ENCODE measurements around the gene HDAC4. TPM values are rescaled to one million over a fixed set of nuclear protein-coding genes. Genes with fewer than 3 reads are reported as not detected.

Gene HDAC4
- total and polyA plus RNA-seq, 9 of the 15 experiments (the other 6 are each of a cell fraction or from before 2014, with no cell fraction given): 0.11 to 20.2 (median 4.0) TPM

GRCh38 chr2:239308661-239309397, 92.0 kb downstream of the HDAC4 start (continued):
- TF ChIP-seq ZNF408 (CRISPR knock-in tag; IDR thresholded peaks at IDR 0.05; ENCODE audit: low read depth): no peak
- TF ChIP-seq XRCC3 (IDR thresholded peaks at IDR 0.05): no peak
- no peak for TF ChIP-seq TARDBP (IDR thresholded peaks at IDR 0.05)

DNA sequence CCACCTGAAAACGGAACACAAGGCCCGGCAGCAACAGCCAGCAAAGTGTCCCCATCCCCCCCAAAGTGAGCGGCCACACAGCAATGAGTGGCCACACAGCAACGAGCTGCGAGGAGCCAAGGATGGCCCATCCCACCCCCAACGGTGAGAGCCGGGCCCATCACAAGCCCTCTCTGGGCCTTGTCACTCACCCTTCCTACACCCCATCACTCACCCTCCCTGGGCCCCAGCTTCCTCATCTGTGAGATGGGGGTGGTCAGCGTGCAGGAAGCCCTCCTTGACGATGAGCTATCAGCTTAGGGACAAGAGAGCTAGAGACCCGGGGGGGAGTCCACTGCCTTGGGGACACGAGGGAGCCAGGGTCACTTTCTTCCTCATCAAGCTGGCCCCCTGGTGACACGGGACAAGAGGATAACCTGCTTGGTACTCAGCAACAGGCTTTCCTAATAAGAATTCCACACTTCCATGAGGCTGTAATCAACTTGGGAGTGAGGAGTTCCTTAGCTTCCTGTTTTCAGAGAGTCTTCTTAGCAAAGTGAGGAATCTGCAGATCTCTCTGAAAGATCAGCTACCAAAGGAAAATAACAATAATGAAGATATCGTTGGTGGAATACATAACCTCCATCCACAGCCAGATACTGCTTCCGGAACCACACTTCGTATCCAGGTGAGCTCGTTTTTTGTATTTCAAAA, 92.8 kb downstream of the HDAC4 start:
- Histone ChIP-seq H3K9me1 (ENCODE audit: control insufficient read depth, insufficient read depth, low read length) (no peaks in the 10 kb centered on the region), H3K4me3 (no peak overlapping the region), H3K27ac (ENCODE audit: extremely low read depth, low read depth, low read length) (no peak overlapping the region), H3K27me3 (ENCODE audit: control insufficient read depth in 2 of 2, insufficient read depth in 2 of 2, low read length in 2 of 2) (no peaks in the 10 kb centered on the region), H4K20me1 (replicated peaks; ENCODE audit: control insufficient read depth, insufficient read depth, low read length) (no peaks in the 10 kb centered on the region; the same call in 1 of the 2 replicates), H3K4me2 (ENCODE audit: insufficient read depth, low read length) (no peak overlapping the region), H3K9ac (ENCODE audit: insufficient read depth in 1 of 2, low read depth in 2 of 2, low read length in 2 of 2) (no peak overlapping the region; a peak in 1 of 4 replicates), H3K4me1 (replicated peaks in 1 of 2; ENCODE audit: control insufficient read depth in 2 of 2, insufficient read depth in 2 of 2, low read length in 2 of 2) (peaks cover 2 to 64% of the 10 kb centered on the region in 2 experiments; a peak in 4 of 5 replicates), H2AFZ (ENCODE audit: low read depth, low read length) (no peak overlapping the region), H3K36me3 (ENCODE audit: control insufficient read depth, insufficient read depth, low read length) (no peaks in the 10 kb centered on the region), H3K79me2 (ENCODE audit: control insufficient read depth, insufficient read depth, low read length) (peaks cover 25% of the 10 kb centered on the region; the same call in 2 of the 3 replicates), H3K9me3 (replicated peaks; ENCODE audit: control insufficient read depth, insufficient read depth, low read depth, low read length) (no peaks in the 10 kb centered on the region)
- ChIA-PET POLR2A (interaction anchor here (0.8 kb wide), 1 partner anchor 9 kb away, joined by 4 read pairs; no protein-coding TSS in a partner anchor), CTCF (ENCODE audit: low intra/inter-chr PET ratio) (no interaction called here)
- FAIRE-seq (no peak), ATAC-seq (no peak), DNase-seq (ENCODE audit: extremely low read depth in 1 of 4, low spot score in 3 of 4) (no peak)
- in situ Hi-C loops (cut with MboI): no loop called here
- no TSS peak for BruUV-seq (replicated peaks)
- 88% methylated on average over 4 of the region's 16 CpGs for WGBS (ENCODE audit: insufficient coverage, low coverage, missing lambda C conversion rate)
- TF ChIP-seq RAD51 (IDR thresholded peaks at IDR 0.05; ENCODE audit: borderline replicate concordance, low read depth) (no peak), CHD4 (IDR thresholded peaks at IDR 0.05; ENCODE audit: insufficient read depth, insufficient replicate concordance, low read depth, low read length, poor library complexity, severe bottlenecking) (no peak), SRSF7 (optimal IDR thresholded peaks at IDR 0.05; ENCODE audit: low read depth, low read length) (no peak), SETDB1 (IDR thresholded peaks at IDR 0.05; ENCODE audit: low read length) (no peak), NONO (IDR thresholded peaks at IDR 0.05; ENCODE audit: low read depth in 2 of 2, low read length in 1 of 2) (no peak), CBX3 (IDR thresholded peaks at IDR 0.05; ENCODE audit: borderline replicate concordance in 1 of 2, low read length in 2 of 2) (no peak), E2F3 (CRISPR knock-in tag; IDR thresholded peaks at IDR 0.05) (no peak), ZNF121 (CRISPR knock-in tag; conservative IDR thresholded peaks at IDR 0.05) (no peak), DNMT1 (IDR thresholded peaks at IDR 0.05) (no peak), SLC30A9 (CRISPR knock-in tag; IDR thresholded peaks at IDR 0.05) (no peak), YY1 (IDR thresholded peaks at IDR 0.05; ENCODE audit: borderline replicate concordance in 1 of 3, control insufficient read depth in 1 of 3, extremely low read depth in 1 of 3, insufficient read depth in 3 of 3, insufficient read length in 1 of 3, insufficient replicate concordance in 2 of 3, low read depth in 1 of 3, low read length in 2 of 3) (no peak), FOXK2 (conservative IDR thresholded peaks at IDR 0.05 in 1 of 2, IDR thresholded peaks at IDR 0.05 in 1 of 2; ENCODE audit: low read depth in 2 of 2) (no peak), PHB2 (IDR thresholded peaks at IDR 0.05; ENCODE audit: low read depth) (no peak)
- intact Hi-C loops (cut with micrococcal nuclease): no loop called here
